Measurements from ENCODE around the gene CFC1.
"Not testable (repeated sequence)": the region's sequence is repeated elsewhere in the genome, so short reads cannot be mapped to it uniquely, and the experiment has no call there.

Gene CFC1

GRCh38 chr2:130599393-130599792, at the start of gene CFC1:
Gene CFC1 (minus strand): TSS chr2:130599575. CDS start chr2:130599287, 288 bp downstream.
- FAIRE-seq: not testable (repeated sequence)

- not testable (repeated sequence) for FAIRE-seq
Observed at GRCh38 chr2:130641688-130642087, 42.3 kb upstream of the CFC1 start.

GRCh38 chr2:130638973-130639372, 39.6 kb upstream of the CFC1 start:
- not testable (repeated sequence) for FAIRE-seq

- FAIRE-seq: not testable (repeated sequence)
Observed at GRCh38 chr2:130628784-130629475, 29.6 kb upstream of the CFC1 start.

- FAIRE-seq: not testable (repeated sequence)
Observed at GRCh38 chr2:130611140-130611539, 11.8 kb upstream of the CFC1 start, which contains the start of gene POTEJ. Gene POTEJ (plus strand): TSS chr2:130611440. CDS start chr2:130611533, 93 bp downstream.

- FAIRE-seq: not testable (repeated sequence)
Observed at GRCh38 chr2:130610486-130610885, 11.1 kb upstream of the CFC1 start.

- not testable (repeated sequence) for FAIRE-seq
Observed at GRCh38 chr2:130609002-130609920, 9.9 kb upstream of the CFC1 start.

- FAIRE-seq: not testable (repeated sequence)
Observed at GRCh38 chr2:130608276-130609001, 9.1 kb upstream of the CFC1 start.

GRCh38 chr2:130601648-130602302, 2.4 kb upstream of the CFC1 start:
- peak; percentile 46 for FAIRE-seq

- FAIRE-seq: not testable (repeated sequence)
Observed at GRCh38 chr2:130599926-130600325, 551 bp upstream of the CFC1 start.

- FAIRE-seq: not testable (repeated sequence)
Observed at GRCh38 chr2:130598463-130598862, 912 bp downstream of the CFC1 start.

- FAIRE-seq: not testable (repeated sequence)
Observed at GRCh38 chr2:130597994-130598393, 1.4 kb downstream of the CFC1 start.

GRCh38 chr2:130596757-130597156, 2.6 kb downstream of the CFC1 start:
- FAIRE-seq: not testable (repeated sequence)

- FAIRE-seq: not testable (repeated sequence)
Observed at GRCh38 chr2:130594011-130594410, 5.4 kb downstream of the CFC1 start.

GRCh38 chr2:130592791-130593414, 6.5 kb downstream of the CFC1 start:
- FAIRE-seq: not testable (repeated sequence)

- FAIRE-seq: not testable (repeated sequence)
Observed at GRCh38 chr2:130590842-130591359, 8.5 kb downstream of the CFC1 start.

- not testable (repeated sequence) for FAIRE-seq
Observed at GRCh38 chr2:130590170-130590841, 9.1 kb downstream of the CFC1 start.

GRCh38 chr2:130588688-130589458, 10.5 kb downstream of the CFC1 start:
- not testable (repeated sequence) for FAIRE-seq

GRCh38 chr2:130584726-130585125, 14.6 kb downstream of the CFC1 start:
- not testable (repeated sequence) for FAIRE-seq

- FAIRE-seq: not testable (repeated sequence)
Observed at GRCh38 chr2:130583582-130583981, 15.8 kb downstream of the CFC1 start.

All from endometrium (tissue), 2 donors.